Measurements from ENCODE around the gene YWHAB. TPM values are rescaled to one million over a fixed set of nuclear protein-coding genes. Genes with fewer than 3 reads are reported as not detected.

Gene YWHAB
- total RNA-seq, 1 donor, result 180 TPM

Other genes starting within 250 kb of the YWHAB start
- gene ADA, start 234.0 kb upstream of the YWHAB start, total RNA-seq (ENCODE audit: low replicate concordance), result 4.6 and 11.8 TPM in 2 replicates
- gene CCN5, start 170.3 kb upstream of the YWHAB start, total RNA-seq (ENCODE audit: low replicate concordance), result 67.9 and 266 TPM in 2 replicates
- 4.2 and 8.5 TPM in 2 replicates for gene KCNK15, start 139.8 kb upstream of the YWHAB start, total RNA-seq (ENCODE audit: low replicate concordance)
- gene RIMS4, start 75.2 kb upstream of the YWHAB start, total RNA-seq (ENCODE audit: low replicate concordance), result 0.27 and 0.41 TPM in 2 replicates
- 7.9 and 13.8 TPM in 2 replicates for gene PABPC1L, start 24.4 kb downstream of the YWHAB start, total RNA-seq (ENCODE audit: low replicate concordance)
- 7.0 and 29.3 TPM in 2 replicates for gene TOMM34, start 74.7 kb downstream of the YWHAB start, total RNA-seq (ENCODE audit: low replicate concordance)
- gene STK4, start 80.8 kb downstream of the YWHAB start, total RNA-seq (ENCODE audit: low replicate concordance), result 20.8 and 41.6 TPM in 2 replicates
- 0.18 TPM in 1 of 2 replicates, not detected in the other for gene KCNS1, start 215.4 kb downstream of the YWHAB start, total RNA-seq (ENCODE audit: low replicate concordance)
- gene WFDC5, start 229.5 kb downstream of the YWHAB start, total RNA-seq (ENCODE audit: low replicate concordance), result not detected in 2 replicates
- gene WFDC12, start 238.8 kb downstream of the YWHAB start, total RNA-seq (ENCODE audit: low replicate concordance), result not detected in 2 replicates

All from fibroblast of the aortic adventitia (primary cell).